RWPE1 (cell line): ENCODE results near the gene MTFP1.
A peak's percentile ranks its signal among the peaks of the same experiment; 100 is the strongest.

Source experiments
- CTCF ChIA-PET: fragments of 350-600 bp; sonication (Branson Sonifier 250); formaldehyde crosslinking; extraction: SDS; loops from one replicate; lab custom pipeline; 2021; lab: Yijun Ruan, JAX
- POLR2A ChIA-PET: fragments of 400-600 bp; formaldehyde crosslinking; extraction: SDS; loops from one replicate; lab custom pipeline; 2020; ENCODE audit warnings: antibody characterized with exemption; ENCODE audit not compliant: low non-redundant PET; lab: Yijun Ruan, JAX
- DNase-seq: peaks from one replicate; pipeline ENCODE4 v3.0.0; 2012; ENCODE audit warnings: low spot score
- H3K27ac ChIP-seq: fragments of 450-650 bp; 2 replicates; pipeline ENCODE4 v1.5.1; 2017
- CTCF ChIP-seq: fragments of 450-650 bp; conservative IDR thresholded peaks from 2 replicates; pipeline ENCODE4 v1.5.1; 2017; ENCODE audit warnings: low read depth, mild to moderate bottlenecking

MTFP1 gene

DNA sequence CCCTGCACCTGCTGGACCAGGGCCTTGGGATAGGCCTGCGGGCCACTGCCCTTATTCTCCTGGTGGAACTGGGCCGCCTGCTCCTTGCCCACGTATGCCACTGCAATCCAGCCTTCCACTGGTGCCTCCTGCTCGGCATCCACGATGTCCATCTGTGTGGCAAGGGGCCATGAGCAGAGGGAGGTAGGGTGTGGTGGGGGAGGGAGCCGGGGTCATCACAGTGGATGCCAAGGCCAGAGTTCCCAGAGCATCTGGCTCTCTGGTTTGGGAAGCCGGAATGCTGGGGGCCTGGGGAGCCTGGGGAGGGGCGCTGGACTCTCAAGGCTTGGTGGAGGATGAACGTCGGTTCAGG lies 39.0 kb upstream of the MTFP1 start:
- ChIA-PET POLR2A (no interaction called here), CTCF (interaction anchor here (2.3 kb wide), 1 partner anchor 99 kb away, joined by 17 read pairs; no protein-coding TSS in a partner anchor)
- TF ChIP-seq CTCF, result no peak
- peak overlapping the region; percentile 78 for H3K27ac ChIP-seq
- DNase-seq, result no peak

- peak; percentile 76 for DNase-seq
- CTCF ChIA-PET, result interaction anchor here (0.6 to 2.3 kb wide), 11 partner anchors 8 to 126 kb away, joined by 3 to 17 read pairs (median 4); partner anchors contain the start of genes CASTOR1 and SEC14L2
- peak within 1 kb of the TSS; percentile 78 for H3K27ac ChIP-seq
- TF ChIP-seq CTCF, result peak; percentile 91
- POLR2A ChIA-PET, result no interaction called here
Observed at GRCh38 chr22:30386960-30387827, 38.4 kb upstream of the MTFP1 start, which contains the start of gene RNF215. Gene RNF215 (minus strand): TSS chr22:30387411. CDS start chr22:30387313, 98 bp downstream.

GRCh38 chr22:30390974-30391691 lies 34.4 kb upstream of the MTFP1 start:
- ChIA-PET POLR2A (no interaction called here), CTCF (interaction anchor here (0.7 to 0.8 kb wide), 2 partner anchors 38 to 40 kb away, joined by 3 to 5 read pairs; no protein-coding TSS in a partner anchor)
- H3K27ac ChIP-seq, result peak overlapping the region; percentile 35; the same call in 1 of the 2 replicates
- peak; percentile 38 for DNase-seq
- TF ChIP-seq CTCF, result peak; percentile 77

DNA sequence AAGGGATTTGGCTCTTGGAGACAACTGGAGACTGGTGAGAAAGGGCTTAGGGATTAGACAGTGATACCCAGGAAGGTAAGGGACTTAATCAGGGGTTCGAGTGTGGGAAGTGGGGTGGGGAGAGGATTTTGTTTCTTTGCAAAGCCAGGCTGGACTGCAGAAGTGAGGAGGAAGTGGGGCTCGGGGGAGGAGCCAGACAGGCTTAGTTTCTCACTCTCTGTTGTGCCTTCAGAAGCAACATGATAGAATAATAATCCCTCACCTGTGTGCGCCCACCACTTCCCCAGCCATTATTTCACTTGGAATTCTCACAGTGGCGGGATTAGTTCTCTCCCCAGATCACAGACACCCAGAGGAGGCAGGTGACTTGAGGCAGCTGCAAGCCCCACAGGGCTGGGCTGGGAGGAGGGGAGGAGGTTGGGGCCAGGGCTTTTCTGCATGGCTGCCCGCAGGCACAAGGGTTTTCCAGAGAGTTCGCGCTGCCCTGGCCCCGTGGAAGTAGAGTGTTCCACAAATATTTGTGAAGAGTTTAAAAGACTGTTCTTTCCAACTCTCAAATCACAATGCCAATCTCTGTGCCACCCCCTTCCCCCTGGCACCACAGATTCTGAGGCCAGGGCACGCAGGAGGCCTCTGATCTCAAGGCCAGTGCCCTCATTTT lies 32.8 kb upstream of the MTFP1 start:
- DNase-seq, result no peak
- no peak for TF ChIP-seq CTCF
- H3K27ac ChIP-seq, result no peak overlapping the region; the same call in 1 of the 2 replicates
- ChIA-PET POLR2A (no interaction called here), CTCF (interaction anchor here (0.6 kb wide), 1 partner anchor 1020 kb away, joined by 3 read pairs; no protein-coding TSS in a partner anchor)

GRCh38 chr22:30393322-30393680 lies 32.3 kb upstream of the MTFP1 start:
- ChIA-PET POLR2A (no interaction called here), CTCF (no interaction called here)
- no peak for TF ChIP-seq CTCF
- no peak overlapping the region for H3K27ac ChIP-seq
- no peak for DNase-seq

- no peak for TF ChIP-seq CTCF
- no peak overlapping the region for H3K27ac ChIP-seq
- DNase-seq, result no peak
- CTCF ChIA-PET, result interaction anchor here (0.7 kb wide), 1 partner anchor 866 kb away, joined by 5 read pairs; no protein-coding TSS in a partner anchor
- POLR2A ChIA-PET, result no interaction called here
Observed at GRCh38 chr22:30393885-30394284, 31.7 kb upstream of the MTFP1 start.
